Fibroblast of skin of back (primary cell): ENCODE data around the gene SETBP1.
A peak's percentile ranks its signal among the peaks of the same experiment; 100 is the strongest.
"Not testable (repeated sequence)": the region's sequence is repeated elsewhere in the genome, so short reads cannot be mapped to it uniquely, and the experiment has no call there.

Experiments
- DNase-seq: peaks from one replicate; pipeline ENCODE4 v3.0.0-alpha.2; 2013

Gene SETBP1

GRCh38 chr18:44704135-44704789 is 23.6 kb downstream of the SETBP1 start:
- no peak for DNase-seq

- DNase-seq: no peak
Measured at GRCh38 chr18:44705075-44705675, 24.5 kb downstream of the SETBP1 start.

- DNase-seq: no peak
Measured at GRCh38 chr18:44708451-44709083, 27.9 kb downstream of the SETBP1 start.

GRCh38 chr18:44709307-44710126 is 28.8 kb downstream of the SETBP1 start:
- DNase-seq: no peak

GRCh38 chr18:44710931-44711330 is 30.2 kb downstream of the SETBP1 start:
- DNase-seq: no peak

- DNase-seq: no peak
Measured at GRCh38 chr18:44712025-44712424, 31.3 kb downstream of the SETBP1 start.

- no peak for DNase-seq
Measured at GRCh38 chr18:44713435-44713834, 32.7 kb downstream of the SETBP1 start.

GRCh38 chr18:44714376-44714775 is 33.7 kb downstream of the SETBP1 start:
- no peak for DNase-seq

- DNase-seq: peak; percentile 38
Measured at GRCh38 chr18:44715245-44715644, 34.6 kb downstream of the SETBP1 start.

GRCh38 chr18:44715842-44716241 is 35.2 kb downstream of the SETBP1 start:
- no peak for DNase-seq

- no peak for DNase-seq
Measured at GRCh38 chr18:44716697-44717163, 36.0 kb downstream of the SETBP1 start.

GRCh38 chr18:44719519-44720060 is 38.9 kb downstream of the SETBP1 start:
- no peak for DNase-seq

- not testable (repeated sequence) for DNase-seq
Measured at GRCh38 chr18:44721748-44722147, 41.1 kb downstream of the SETBP1 start.

GRCh38 chr18:44723411-44723810 is 42.7 kb downstream of the SETBP1 start:
- DNase-seq: no peak

GRCh38 chr18:44724105-44724778 is 43.6 kb downstream of the SETBP1 start:
- DNase-seq: no peak

- DNase-seq: peak; percentile 78
Measured at GRCh38 chr18:44725300-44726058, 44.8 kb downstream of the SETBP1 start.

GRCh38 chr18:44726059-44726421 is 45.4 kb downstream of the SETBP1 start:
- DNase-seq: no peak

- DNase-seq: no peak
Measured at GRCh38 chr18:44727291-44727690, 46.6 kb downstream of the SETBP1 start.

GRCh38 chr18:44729631-44730101 is 49.0 kb downstream of the SETBP1 start:
- DNase-seq: peak; percentile 91

- DNase-seq: no peak
Measured at GRCh38 chr18:44730803-44731529, 50.3 kb downstream of the SETBP1 start.
